Measurements from ENCODE around the gene ZSWIM8.
"Not testable (repeated sequence)": the region's sequence is repeated elsewhere in the genome, so short reads cannot be mapped to it uniquely, and the experiment has no call there.

Gene ZSWIM8

DNA sequence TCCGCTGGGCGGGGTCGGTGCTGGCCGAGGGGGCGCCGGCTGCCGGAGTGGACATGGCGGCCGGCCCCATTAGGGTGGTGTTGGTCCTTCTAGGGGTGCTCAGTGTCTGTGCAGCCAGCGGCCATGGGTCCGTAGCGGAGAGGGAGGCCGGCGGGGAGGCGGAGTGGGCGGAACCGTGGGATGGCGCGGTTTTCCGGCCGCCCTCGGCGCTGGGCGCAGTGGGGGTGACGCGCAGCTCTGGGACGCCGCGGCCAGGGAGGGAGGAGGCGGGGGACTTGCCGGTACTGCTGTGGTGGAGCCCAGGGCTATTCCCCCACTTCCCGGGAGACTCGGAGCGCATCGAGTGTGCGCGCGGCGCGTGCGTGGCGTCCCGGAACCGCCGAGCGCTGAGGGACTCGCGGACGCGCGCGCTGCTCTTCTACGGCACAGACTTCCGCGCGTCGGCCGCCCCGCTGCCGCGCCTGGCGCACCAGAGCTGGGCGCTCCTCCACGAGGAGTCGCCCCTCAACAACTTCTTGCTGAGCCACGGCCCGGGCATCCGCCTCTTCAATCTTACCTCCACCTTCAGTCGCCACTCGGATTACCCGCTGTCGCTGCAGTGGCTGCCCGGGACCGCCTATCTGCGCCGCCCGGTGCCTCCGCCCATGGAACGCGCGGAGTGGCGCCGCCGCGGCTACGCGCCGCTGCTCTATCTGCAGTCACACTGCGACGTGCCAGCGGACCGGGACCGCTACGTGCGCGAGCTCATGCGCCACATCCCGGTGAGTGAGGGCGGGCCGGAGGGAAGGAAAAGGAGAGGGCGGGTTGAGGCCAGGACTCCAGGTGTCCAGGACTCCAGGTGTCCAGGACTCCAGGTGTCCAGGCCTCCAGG, 12.9 kb upstream of the ZSWIM8 start:
- DNase-seq: peak; percentile 70

- peak; percentile 44 for DNase-seq
Measured at GRCh38 chr10:73773152-73773879, 12.1 kb upstream of the ZSWIM8 start.

DNA sequence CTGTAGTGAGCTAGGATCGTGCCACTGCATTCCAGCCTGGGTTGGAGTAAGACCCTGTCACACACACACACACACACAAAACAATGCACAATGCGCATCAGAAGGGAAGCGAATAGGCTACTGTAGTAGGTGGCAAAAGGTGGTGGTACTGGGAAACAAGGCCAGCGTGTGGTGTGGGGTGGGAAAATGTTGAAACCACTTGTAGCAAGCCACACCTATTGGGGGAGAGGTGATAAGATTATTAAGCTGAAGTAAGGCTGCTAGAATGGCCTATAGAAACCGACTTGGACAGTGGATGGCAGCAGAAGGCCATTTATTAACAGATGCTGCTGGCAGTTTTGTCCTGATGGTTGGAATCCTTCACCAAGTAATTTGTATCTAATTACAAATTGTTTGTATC, 10.8 kb upstream of the ZSWIM8 start:
- peak; percentile 31 for DNase-seq

GRCh38 chr10:73779018-73779417, 6.4 kb upstream of the ZSWIM8 start:
- no peak for DNase-seq

DNA sequence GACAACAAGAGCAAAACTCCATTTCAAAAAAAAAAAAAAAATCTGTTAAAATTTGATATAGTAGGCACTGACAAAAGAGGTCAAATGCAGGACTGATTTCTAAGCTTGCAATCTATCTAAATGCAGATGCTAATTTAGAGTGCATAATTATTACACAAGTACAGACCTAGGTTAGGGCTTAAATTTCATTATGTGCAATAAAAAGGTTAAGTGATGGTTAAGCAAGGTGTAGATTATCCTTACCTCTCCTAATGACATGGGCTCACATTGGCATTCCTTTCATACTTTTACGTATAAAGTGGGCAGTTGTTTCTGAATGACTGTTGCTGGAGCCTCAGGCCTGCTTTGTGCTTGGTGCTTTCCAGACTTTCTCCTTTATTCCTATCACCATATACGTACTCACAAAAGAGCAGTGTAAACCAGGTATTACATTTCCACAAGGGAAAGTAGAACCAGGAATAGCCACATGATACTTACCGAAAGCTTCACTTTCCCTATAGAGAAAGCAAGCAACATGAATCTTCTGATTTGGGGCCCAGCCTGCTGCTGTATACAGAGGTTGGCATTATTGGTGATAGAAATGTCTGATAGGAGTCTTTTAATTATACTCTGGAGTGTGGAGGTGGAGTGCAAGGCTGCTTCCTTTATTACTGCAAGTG, 5.7 kb upstream of the ZSWIM8 start:
- no peak for DNase-seq

- DNase-seq: no peak
Measured at GRCh38 chr10:73780301-73780700, 5.1 kb upstream of the ZSWIM8 start.

- peak; percentile 43 for DNase-seq
Measured at GRCh38 chr10:73780966-73781365, 4.4 kb upstream of the ZSWIM8 start.

- no peak for DNase-seq
Measured at GRCh38 chr10:73781548-73781878, 3.9 kb upstream of the ZSWIM8 start.

DNA sequence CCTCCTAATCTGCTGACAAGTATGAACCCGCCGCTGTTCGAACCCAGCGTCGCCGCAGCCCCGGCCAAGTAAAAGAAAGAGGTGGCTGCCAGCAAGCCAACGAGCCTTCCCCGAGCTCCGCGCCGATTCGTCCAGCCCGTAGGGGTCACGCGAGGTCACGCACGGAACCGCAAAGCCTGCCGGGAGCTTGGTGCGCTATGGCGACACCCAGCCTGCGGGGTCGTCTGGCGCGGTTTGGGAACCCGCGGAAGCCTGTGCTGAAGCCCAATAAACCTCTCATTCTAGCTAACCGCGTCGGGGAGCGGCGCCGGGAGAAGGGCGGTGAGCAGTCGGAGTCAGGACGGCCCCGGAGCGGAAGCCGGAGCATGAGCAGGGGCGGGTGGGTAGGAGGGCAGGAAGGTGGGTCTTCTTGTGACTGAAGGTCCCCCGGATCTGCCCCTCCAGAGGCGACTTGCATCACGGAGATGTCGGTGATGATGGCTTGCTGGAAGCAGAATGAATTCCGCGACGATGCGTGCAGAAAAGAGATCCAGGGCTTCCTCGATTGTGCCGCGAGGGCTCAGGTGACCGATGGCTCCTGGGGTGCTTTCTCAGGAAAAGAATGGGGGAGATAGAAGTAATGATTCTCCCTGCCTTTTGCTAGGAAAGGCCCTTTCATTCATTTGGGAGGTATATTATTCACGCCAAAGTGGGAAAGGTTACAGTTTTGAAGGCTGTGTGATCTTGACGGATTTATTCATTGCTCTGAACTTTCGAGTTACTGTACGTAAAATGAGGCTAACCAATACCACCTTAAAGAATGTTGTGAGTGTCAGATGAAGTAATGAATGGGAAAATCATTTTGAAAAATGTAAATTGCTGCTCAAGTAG, 3.3 kb upstream of the ZSWIM8 start, which contains the start of gene CHCHD1:
Gene CHCHD1 (plus strand): TSS at position 170 of the 870 bp plus-strand sequence. CDS start 28 bp downstream, at position 198.
- DNase-seq: peak; percentile 90

GRCh38 chr10:73782749-73783085, 2.7 kb upstream of the ZSWIM8 start:
- no peak for DNase-seq

DNA sequence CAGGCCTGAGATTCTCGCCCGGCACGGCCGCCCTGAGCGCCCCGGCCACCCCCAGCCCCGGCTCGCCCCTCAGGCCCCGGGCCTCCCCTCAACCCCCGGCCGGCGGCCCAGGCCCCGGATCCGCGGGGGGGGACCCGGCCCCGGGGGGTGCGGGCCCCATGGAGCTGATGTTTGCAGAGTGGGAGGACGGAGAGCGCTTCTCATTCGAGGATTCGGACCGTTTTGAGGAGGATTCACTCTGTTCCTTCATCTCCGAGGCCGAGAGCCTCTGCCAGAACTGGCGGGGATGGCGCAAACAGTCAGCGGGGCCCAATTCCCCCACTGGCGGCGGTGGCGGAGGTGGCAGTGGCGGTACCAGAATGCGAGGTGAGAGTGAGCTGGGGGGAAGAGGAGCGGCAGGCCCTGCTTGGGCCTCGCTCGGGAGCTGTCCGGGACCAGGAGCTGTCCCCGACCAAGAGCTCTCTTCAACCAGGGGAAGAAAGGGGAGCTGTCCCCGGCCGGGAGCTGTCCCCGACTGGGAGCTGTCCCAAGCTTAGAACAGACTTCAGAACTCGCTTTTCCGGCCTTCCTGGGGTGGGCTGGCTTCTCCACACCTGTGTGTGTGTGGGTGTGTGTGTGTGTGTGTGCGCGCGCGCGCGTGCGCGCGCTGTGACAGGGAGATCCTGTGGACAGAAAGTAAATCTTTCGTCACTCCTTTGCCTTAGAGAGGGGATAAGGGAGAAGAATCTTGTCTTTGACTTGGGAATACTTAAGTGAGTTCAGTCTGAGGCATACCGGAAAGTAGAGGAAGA, 510 bp downstream of the ZSWIM8 start:
- DNase-seq: no peak

- no peak for DNase-seq
Measured at GRCh38 chr10:73786512-73786885, 1.1 kb downstream of the ZSWIM8 start.

DNA sequence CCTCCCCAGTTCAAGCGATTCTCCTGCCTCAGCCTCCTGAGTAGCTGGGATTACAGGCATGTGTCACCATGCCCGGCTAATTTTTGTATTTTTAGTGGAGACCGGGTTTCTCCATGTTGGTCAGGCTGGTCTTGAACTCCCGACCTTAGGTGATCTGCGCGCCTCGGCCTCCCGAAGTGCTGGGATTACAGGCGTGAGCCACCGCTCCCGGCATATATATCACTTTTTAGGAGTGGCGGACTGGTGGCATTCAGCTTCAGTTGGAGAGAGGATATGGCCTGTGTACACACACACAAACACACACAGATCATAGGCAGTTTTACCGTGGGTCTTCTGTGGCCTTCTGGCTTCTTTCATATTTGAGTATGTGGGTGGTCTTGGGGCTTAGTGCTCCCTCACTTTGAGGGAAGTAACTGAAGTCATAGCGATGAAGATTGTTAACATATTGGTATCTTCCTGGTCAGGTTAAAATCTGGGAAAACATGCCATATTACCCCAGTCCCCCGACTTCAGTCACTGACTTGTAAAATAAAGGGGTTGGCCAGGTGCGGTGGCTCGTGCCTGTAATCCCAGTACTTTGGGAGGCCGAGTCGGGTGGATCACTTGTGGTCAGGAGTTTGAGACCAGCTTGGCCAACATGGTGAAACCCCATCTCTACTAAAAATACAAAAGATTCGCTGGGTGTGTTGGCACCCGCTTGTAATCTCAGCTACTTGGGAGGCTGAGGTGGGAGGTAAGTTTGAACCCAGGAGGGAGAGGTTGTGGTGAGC, 1.8 kb downstream of the ZSWIM8 start:
- DNase-seq: not testable (repeated sequence)

GRCh38 chr10:73788864-73789658, 3.7 kb downstream of the ZSWIM8 start:
- DNase-seq: no peak

DNA sequence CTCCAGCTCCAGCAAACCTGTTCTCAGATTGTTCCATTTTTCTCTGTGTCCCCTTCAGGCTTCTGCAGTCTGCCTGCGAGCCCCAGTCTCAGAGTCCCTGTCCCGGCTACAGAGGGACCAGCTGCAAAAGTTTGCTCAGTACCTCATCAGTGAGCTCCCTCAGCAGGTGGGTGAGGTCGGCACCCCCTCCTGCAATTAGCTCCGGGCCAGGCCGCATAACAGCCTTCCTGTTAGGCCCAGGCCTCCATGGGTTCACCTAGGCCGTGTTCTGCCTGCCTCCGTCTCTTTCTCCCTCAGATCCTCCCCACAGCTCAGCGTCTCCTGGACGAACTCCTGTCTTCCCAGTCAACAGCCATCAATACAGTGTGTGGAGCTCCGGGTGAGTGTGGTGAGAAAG, 4.3 kb downstream of the ZSWIM8 start:
- DNase-seq: no peak

DNA sequence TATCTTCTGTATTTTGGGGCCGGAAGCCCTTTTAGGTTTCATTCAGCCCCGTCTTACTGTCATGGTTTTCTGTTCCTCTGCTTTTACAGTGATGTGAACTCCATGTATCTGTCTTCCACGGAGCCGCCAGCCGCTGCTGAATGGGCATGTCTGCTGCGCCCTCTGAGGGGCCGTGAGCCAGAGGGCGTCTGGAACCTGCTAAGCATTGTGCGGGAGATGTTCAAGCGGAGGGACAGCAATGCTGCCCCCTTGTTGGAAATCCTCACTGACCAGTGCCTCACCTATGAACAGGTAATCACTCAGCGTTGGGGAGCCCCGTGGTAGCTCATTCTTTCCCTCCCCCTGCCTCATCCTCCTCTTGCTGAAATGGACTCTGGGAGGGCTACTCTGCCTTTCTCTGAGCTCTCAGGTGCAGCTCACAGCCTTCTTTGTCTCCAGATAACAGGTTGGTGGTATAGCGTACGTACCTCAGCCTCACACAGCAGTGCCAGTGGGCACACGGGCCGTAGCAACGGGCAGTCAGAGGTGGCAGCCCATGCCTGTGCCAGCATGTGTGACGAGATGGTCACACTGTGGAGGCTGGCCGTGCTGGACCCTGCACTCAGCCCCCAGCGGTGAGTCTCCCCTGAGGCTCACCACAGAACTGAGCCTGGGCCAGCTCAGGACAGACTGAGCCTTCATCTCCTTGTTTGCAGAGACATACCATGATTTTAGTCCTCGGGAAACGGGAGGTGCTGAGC, 5.7 kb downstream of the ZSWIM8 start:
- no peak for DNase-seq

- no peak for DNase-seq
Measured at GRCh38 chr10:73791871-73792400, 6.5 kb downstream of the ZSWIM8 start.

- no peak for DNase-seq
Measured at GRCh38 chr10:73793456-73793855, 8.1 kb downstream of the ZSWIM8 start.

DNA sequence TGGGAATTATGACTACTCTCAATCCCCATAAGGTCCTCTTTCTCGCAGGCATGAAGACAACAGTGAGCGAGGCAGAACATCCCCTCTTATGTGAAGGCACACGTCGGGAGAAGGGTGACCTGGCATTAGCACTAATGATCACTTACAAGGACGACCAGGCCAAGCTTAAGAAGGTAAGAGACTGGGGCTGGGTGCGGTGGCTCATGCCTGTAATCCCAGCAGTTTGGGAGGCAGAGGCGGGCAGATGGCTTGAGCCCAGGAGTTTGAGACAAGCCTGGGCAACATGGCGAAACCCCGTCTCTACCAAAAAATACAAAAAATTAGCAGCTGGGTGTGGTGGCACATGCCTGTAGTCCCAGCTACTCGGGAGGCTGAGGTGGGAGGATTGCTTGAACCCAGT, 10.1 kb downstream of the ZSWIM8 start:
- not testable (repeated sequence) for DNase-seq
